AG09319 (cell line): Measurements from ENCODE around the gene RDH11.

ENCODE experiments used
- DNase-seq: peaks from one replicate; pipeline ENCODE4 v3.0.0-alpha.2; 2010; ENCODE audit warnings: low read depth; ENCODE audit errors: extremely low read depth
- CTCF ChIP-seq: IDR thresholded peaks from 2 replicates; pipeline ENCODE4 v1.5.1; 2011; ENCODE audit warnings: low read depth, mild to moderate bottlenecking, inconsistent platforms, low read length, moderate library complexity

RDH11 gene

GRCh38 chr14:67636361-67636919 lies 59.1 kb downstream of the RDH11 start:
- TF ChIP-seq CTCF, result no peak

GRCh38 chr14:67633451-67634147 lies 62.0 kb downstream of the RDH11 start:
- no peak for DNase-seq
- TF ChIP-seq CTCF, result no peak

More at GRCh38 chr14:67636361-67636919, 59.1 kb downstream of the RDH11 start:
- DNase-seq, result no peak

- no peak for DNase-seq
- no peak for TF ChIP-seq CTCF
These were observed 64.6 kb downstream of the RDH11 start for GRCh38 chr14:67630938-67631337.

- no peak for DNase-seq
- no peak for TF ChIP-seq CTCF
These were observed 65.4 kb downstream of the RDH11 start for GRCh38 chr14:67630186-67630585.

- DNase-seq, result no peak
- no peak for TF ChIP-seq CTCF
These were observed 68.0 kb downstream of the RDH11 start for GRCh38 chr14:67627519-67627918.
